ENCODE data around the gene PAK1.
"Not testable (repeated sequence)": the region's sequence is repeated elsewhere in the genome, so short reads cannot be mapped to it uniquely, and the experiment has no call there.

The PAK1 gene

DNA sequence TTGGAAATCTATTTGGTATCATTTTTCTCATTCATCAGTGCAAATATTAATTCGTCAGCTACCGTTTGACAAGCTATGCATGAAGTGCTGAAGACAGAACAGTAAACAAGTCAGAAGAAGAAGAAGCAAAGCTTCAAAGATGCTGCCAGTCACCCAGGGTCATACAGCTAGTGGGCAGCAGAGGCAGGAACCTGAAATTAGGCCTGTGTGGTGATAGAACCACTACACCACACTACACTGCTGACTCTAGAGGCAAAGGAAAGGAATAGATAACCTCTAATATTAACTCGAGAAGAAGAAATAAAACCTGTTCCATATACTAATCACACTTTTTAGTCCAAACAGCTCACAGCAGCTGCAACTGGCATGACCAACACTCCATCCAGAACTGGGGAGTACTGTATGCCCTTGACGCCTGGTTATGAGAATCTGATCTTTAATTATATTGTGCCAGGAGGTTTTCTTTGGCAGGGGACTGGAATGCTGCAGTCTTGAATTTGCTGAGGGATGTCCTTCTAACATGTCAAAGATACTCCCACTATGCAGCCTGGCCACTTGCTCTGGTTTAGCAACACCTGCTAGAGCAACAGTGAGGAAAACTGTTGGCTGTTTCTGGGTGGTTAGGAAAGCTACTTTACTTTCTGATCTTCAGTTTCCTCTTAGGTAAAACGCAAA is 73.0 kb downstream of the PAK1 start:
- DNase-seq: no peak

DNA sequence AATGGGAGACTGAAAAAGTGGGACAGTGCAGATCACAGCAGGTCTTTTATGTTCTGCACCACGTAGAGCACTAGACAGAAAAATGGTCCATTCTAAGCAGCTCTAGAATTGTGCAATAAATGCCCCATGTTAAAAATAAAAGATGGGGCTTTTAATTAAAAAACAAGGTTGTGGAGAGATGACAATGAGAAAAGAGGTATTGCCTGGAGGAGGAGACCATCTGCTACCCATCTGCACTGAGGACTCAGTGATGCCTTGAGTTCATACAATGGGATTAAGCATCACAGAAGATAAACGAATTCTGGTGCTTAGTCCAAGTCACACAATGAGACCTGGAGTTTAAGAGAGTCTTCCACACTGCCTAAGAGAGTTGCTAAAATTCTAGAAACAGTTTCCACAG is 73.6 kb downstream of the PAK1 start:
- no peak for DNase-seq

DNA sequence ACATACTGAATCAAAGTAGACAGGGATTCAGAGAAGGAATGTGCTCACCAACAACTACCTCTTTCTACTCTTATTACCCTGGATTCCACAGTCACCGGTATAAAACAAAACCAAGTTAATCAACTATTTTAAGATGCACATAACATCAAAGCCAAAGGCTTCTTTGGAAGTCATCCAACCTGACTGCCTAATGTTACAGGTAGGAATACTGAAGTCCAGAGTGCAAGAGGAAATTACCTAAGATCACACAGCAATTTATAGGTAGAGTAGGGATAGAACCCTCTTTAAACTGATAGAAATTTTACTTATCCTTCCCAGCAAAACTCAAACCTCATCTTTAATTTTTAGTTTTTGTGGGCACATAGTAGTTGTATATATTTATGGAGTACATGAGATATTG is 76.3 kb downstream of the PAK1 start:
- DNase-seq: no peak

DNA sequence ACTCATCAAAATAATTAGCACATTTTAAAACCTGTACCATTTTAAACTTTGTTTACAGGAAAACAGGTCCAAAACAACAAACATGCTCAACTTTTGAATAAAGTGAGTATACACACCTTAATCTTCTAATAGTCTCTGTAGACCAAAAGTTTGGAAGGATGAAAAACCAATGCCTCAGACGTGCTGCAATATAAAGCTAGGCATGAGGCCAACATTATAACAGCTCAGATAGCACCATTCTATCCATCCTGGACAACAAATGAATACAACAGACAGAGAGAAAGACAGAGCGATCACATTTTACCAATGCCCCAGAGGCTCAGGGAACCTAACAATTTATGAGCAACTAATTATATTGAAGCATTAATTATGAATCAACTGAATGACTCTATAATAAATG is 77.0 kb downstream of the PAK1 start:
- DNase-seq: no peak

DNA sequence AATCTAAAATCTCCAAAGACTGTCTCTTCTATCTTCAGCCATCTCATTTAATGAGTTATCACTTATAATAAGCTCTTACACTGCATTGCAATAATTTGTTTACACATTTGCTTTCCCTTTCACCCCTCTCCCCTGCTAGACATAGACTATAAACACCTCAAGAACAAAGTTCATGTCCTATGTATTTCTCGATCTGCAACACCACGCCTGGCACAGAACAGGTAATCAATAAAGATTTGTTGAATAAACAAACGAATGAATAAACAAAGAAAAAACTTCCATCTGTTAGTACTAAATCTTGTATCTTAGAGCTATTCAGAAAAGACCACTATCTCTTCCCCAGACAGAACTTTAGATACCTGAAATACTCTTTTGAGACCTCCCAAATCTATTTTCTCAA is 77.6 kb downstream of the PAK1 start:
- no peak for DNase-seq

DNA sequence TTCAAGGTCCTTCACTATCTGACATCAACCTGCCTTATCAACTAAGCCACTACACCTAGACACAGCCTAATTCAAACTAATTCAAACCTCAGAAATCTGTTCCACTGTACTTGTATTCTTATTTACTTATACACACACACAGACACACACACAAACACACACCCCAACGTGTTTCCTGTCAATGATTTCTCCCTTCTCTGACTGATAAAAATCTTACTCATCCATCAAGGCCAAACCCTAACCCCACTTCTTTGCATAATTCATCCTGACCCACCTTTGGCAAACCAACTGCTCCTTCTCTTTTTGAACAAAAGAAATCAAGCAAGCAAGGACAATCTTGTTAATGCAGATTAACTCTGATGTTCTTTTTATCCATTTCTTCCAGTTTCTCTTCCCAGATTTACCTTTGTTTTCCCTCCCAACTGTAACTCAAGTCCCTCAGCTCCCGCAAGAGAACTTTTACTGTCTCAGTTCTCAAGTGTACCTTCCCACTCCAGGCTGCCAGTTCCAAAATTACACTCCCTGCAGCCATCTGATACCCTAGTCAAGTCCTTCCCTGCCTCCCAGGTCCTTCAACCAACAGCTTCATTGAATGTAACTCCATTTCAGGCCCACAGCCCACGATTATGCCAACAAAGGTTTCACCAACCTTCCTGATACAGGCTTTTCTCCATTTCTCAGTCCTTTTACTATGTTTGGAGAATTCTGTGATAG is 78.3 kb downstream of the PAK1 start:
- DNase-seq: no peak

DNA sequence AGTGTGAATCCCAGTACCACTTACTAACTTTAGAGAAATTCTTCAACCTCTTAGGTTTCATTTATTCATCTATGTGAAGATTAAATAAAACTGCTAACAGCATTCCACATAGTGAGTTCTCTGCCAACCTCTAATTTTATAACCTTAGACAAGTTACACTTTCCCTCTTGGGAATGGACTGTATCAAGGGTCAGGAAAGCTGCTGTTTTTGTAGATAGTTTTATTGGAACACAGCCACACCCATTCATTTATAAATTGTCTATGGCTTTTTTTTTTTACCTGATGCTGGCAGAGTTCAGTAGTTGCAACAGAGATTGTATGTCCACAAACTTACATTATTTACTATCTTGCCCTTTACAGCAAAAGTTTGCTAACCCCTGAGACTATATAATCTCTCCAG is 81.1 kb downstream of the PAK1 start:
- DNase-seq: no peak

DNA sequence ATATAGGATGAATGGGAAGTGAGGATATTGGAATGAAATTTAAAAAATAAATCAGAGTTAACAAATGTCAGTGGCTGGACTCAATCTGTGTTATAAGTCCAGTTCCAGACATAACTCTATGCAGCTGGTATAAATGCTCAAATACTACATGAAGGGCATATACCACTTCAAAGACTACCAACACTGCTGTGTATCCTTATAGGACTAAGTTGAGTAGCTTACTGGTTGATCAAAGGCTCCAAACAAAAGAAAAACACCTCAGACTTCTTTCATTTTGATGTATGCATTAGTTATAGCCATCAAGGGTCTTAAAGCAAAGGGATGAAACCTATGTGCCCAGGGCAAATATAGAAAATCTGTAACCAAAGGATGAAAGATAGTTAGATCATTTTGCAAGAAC is 86.2 kb downstream of the PAK1 start:
- DNase-seq: no peak

DNA sequence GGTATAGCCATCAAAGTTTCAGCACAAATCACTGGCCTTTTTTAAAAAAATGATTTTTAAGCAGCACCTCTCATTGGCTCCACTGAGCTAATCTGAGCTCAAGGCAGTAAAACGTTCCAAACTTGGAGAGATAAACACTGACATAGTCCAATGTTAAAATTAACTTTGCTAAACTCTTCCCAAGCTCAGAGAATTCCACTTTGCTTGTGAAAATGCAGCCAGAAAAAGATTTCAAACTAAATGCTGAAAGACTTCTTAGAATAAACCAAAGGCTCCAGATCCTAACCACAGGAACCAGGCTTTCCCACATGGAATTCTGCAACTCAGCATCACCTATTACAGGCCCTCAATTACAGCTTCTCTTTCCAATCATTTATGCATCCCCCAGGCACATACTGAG is 87.7 kb downstream of the PAK1 start:
- no peak for DNase-seq

DNA sequence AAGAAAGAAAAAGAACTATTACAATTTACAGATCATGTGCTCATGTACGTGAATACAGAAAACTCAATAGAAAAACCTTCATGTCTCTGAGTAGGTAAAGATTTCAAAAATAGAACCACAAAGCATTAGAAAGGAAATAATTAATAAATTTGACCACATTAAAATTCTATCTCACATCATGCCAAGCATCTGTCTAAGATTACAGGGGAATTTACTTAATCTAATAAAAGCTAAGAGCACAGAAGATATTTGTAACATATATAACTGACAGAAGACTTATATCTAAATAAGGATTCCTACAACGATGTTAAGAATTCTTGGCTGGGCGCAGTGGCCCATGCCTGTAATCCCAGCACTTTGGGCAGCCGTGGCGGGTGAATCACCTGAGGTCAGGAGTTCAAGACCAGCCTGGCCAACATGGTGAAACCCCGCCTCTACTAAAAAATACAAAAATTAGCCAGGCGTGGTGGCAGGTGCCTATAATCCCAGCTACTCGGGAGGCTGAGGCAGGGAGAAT is 88.6 kb downstream of the PAK1 start:
- DNase-seq: not testable (repeated sequence)

DNA sequence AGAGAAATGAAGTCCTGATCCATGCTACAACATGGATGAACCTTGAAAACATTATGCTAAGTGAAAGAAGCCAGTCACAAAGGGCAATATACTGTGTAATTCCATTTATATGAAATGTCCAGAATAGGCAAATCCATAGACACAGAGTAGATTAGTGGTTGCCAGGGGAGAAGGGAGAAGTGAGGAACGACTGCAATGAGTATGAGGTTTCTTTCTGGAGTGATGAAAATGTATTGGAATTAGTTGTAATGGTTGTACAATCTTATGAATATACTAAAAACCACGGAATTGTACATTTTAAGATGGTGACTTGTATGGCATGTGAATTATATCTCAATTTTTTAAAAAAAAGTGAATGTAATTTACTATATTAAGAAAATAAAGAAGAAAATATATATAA is 89.3 kb downstream of the PAK1 start:
- no peak for DNase-seq

DNA sequence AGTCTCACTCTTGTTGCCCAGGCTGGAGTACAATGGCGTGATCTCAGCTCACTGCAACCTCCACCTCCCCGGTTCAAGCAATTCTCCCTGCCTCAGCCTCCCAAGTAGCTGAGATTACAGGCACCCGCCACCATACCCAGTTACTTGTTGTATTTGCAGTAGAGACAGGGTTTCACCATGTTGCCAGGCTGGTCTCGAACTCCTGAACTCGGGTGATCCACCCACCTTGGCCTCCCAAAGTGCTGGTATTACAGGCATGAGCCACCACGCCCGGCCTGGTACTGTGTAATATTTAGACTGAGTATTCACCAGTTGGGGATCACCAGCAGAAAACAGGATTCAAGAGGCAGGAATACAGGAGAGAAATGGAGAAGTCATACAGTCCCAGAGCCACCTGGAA is 90.5 kb downstream of the PAK1 start:
- not testable (repeated sequence) for DNase-seq

DNA sequence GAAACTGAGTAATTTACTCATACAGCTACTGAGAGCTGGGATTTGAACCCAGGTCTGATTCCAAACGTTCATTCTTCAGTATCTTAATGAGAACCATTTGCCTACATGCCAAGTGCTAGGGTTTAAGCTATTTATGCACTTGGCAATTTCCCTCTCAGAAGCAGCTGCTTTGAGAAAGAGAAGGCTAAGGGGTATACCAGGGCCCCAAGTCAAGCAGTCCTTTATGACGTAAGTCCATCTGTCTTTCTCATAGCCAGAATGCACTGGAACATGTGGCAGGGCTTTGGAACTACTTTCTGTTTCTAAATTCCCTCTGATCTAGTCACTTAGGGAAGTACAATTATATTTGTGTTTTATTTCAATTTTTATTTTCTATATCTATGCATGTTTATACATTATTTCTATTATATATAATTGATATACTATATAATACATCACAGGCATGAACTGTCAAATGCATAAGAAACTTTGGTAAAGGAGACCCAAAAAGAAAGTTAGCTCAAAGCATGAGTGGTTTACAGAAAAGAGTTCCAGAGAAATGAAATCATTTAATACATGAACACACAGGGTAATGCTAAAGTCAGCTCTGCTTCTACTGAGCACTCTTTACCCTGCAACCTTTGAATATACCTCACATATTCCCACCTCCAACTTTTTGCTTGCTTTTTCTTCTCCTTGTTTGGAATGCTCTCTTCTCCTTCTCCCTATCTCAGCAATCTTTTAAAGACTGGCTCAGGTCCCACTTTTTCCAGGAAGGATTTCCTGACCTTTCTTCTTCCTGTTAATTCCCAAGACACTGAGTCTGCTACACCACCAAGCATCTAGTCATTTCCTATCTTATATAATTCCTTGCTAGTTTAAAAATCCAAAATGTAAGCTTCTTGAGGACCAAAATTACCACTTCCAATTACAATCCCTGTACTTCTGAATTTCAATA is 91.9 kb downstream of the PAK1 start:
- DNase-seq: no peak

DNA sequence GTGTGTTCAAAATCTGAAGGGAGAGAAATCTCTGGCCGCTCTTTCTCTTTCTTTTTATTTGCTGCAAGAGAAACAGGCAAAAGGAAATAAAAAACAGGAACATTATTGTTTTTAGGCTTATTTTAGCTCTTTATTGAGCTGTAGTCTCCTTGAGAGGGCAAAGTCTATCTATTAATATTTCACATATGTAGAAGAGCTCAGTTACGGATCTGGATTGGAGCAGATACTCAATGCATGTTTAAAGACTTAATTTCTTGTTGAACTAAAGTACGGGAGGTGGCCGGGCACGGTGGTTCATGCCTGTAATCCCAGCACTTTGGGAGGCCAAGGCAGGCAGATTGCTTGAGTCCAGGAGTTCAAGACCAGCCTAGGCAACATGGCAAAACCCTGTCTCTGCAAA is 94.0 kb downstream of the PAK1 start:
- no peak for DNase-seq

DNA sequence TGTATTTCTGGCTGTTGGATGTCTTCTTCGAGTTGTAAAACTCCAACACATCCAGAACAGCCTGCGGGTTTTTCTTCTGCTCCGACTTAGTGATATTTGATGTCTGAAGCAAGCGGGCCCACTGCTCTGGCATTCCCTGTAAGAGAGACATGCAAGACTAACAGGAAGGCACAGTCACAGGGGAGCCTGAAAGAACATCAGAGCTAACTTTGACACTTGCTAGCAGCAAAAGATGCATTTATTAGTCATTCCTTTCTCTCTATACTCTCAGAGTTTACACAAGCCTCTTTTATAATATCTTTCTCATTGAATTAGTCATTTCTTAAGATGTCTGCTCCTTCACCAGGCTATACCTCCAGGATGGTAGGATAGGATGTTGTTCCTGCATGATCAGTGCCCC is 94.6 kb downstream of the PAK1 start:
- no peak for DNase-seq

DNA sequence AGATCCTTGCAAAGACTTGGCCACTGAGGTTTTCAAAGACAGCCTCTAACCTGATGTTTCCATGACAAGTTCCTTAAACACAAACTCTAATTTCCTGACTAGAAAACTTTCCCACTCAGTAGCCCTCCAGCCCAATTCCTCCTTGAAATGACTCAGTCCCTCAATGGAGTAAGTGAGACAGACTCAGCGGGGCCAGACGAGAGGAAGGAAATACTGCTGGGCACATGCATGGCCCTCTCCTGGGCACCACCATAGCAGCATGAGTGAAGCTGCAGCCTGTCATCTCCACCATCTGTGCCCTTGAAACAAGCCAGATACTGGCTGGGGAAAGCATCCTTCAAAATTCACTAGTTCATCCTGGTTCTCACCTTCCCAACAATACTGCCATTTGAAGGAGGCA is 96.2 kb downstream of the PAK1 start:
- DNase-seq: no peak

DNA sequence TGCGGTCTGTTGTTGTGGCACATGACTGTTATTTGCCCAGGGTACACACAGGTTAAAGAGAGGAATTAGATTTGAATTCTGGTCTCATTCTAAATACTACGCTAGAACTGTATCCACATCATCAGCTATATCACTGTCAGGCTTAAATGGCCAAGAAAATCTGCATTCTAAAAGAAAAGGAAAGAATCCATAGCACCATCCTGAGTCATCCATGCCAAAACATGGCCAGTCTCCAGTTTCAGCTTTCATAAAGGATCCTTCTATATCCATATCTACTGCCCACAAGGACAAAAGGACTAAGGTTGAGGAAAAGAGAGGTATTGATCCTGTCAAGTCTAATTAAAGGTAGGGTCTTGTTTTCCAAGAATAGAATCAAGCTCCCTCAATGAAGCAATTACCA is 98.8 kb downstream of the PAK1 start:
- no peak for DNase-seq

DNA sequence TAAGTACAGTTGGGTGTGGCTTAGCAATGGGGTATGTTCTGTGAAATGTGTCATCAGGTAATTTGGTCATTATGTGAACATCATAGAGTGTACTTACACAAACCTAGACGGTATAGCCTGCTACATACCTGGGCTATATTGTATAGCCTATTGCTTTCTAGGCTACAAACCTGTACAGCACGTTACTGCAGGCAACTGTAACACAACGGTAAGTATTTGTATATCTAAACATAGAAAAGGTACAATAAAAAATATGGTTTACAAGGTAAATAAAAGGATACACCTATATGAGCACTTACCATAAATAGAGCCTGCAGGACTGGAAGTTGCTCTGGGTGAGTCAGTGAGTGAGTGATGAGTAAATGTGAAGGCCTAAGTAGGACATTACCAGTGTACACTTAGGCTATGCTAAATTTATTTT is 99.3 kb downstream of the PAK1 start:
- no peak for DNase-seq

DNA sequence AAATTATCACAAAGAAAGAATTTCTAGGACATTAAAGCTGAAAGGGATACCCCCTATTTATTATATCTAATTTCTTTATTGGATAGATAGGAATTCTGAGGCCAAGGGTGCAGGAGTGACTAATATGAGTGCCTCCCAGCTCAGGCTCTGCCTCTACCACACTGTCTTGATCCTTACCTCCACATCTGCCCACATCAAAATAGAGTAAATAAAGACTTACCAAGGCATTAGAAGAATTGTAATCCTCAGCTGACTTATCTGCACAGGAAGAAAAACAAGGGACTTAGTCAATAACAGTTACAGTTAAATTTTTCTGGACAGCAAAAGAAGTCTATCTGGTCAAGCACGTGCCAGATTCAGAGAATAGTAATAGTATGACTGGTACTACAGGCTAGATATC is 99.8 kb downstream of the PAK1 start:
- no peak for DNase-seq

DNA sequence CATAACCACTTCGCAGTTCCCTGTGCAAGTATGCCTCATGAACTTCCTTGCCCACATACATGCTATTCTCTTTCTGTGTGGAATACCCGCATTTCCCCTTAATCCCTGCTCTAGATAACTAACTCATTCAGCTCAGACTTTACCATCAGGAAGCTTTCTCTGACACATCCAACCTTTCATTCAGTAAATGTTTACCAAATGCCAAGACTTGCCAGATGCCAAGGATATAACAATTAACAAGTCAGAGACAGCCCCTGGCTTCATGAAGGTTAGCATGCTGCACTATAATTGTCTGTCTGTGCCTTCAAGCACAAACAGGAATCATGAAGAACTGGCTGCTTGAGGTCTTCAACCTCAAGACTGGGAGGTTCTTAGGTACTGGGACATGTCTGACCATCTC is 101.2 kb downstream of the PAK1 start:
- DNase-seq: no peak

DNA sequence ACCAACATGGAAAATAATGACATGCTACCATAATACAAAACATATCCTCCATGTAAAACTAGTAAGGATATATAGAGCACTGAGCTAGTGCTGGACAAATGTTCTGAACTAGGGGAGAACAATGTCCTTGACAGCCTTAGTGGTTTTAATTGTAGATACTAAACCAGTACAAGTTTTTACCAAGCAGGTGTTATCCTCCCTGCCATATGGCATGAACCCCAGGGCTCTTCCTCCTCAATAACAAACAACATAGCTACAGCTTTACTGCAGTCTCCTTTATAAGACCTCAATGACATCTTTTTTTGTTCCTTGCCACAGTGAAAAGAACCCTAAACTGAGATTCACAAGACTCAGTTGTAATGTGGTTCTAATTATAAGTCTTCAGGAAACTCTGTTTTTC is 102.2 kb downstream of the PAK1 start:
- no peak for DNase-seq

DNA sequence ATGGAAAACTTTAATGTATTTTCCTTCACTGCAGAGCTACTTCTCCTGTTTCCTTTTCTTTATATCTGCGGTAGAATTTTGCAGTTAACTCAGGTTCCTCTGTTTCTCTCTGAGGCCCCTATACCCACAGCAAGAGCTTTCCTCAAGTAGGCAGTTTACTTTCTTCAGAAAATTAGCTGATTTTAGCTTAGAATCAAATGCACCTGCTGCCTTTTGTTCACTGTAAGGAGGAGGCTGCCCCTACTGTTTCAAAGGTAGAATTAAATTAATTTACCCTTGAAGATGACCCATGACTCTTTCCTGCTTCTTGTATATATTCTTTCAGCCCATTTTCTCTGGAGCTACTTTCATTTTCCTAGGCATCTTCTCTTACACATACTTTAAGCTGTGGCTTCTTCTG is 103.7 kb downstream of the PAK1 start:
- no peak for DNase-seq

DNA sequence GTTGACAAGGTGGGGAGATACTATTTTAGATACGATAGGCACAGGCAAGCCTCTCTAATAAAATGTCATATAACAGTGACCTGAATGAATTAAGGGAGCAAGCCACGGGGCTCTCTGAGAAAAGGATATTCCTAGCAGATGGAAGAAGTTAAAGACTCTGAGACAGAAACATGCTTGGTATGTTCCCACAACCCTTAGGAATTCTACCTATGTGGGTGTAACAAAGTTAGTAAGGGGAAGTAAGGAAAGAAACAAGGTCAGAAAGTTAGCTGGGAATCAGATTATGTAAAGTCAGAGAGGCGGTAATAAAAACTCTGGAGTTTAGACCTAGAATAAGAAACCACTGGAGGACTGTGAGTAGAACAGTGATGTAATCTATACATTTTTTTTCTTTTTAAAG is 112.7 kb downstream of the PAK1 start:
- no peak for DNase-seq

DNA sequence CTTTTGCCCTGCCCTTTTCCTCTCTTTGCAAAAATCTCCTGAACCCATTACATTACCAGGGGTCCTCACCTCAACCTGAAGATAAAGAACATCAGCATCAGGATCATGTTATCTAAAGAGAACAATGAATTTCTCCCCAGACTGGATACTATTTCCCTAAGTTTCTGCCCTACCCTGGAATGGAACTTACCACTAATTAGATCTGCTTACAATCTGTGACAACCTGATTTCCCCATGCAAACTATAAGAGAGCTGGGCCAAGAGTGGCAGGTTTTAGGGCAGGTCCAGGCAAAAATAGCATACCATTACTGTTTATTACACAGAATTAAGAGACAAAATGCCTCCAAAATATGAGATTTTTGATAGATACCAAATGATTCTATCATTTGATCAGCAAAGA is 114.4 kb downstream of the PAK1 start:
- DNase-seq: no peak
